GM18861 (cell line): Measurements from ENCODE around the gene TEC.
A peak's percentile ranks its signal among the peaks of the same experiment; 100 is the strongest.
"Not testable (repeated sequence)": the region's sequence is repeated elsewhere in the genome, so short reads cannot be mapped to it uniquely, and the experiment has no call there.

Experiments used
- ATAC-seq: cut with Tn5 transposase; IDR thresholded peaks from one replicate; pipeline ENCODE4 v1.9.1; 2021; ENCODE audit not compliant: unreplicated experiment

TEC gene

GRCh38 chr4:48197643-48198237 is 71.9 kb downstream of the TEC start:
- no peak for ATAC-seq

- peak; percentile 52 for ATAC-seq
These were observed 72.7 kb downstream of the TEC start for GRCh38 chr4:48196758-48197504.

- ATAC-seq: no peak
These were observed 73.8 kb downstream of the TEC start for GRCh38 chr4:48195853-48196252.

- no peak for ATAC-seq
These were observed 74.3 kb downstream of the TEC start for GRCh38 chr4:48195374-48195773.

GRCh38 chr4:48194971-48195370 is 74.7 kb downstream of the TEC start:
- ATAC-seq: no peak

DNA sequence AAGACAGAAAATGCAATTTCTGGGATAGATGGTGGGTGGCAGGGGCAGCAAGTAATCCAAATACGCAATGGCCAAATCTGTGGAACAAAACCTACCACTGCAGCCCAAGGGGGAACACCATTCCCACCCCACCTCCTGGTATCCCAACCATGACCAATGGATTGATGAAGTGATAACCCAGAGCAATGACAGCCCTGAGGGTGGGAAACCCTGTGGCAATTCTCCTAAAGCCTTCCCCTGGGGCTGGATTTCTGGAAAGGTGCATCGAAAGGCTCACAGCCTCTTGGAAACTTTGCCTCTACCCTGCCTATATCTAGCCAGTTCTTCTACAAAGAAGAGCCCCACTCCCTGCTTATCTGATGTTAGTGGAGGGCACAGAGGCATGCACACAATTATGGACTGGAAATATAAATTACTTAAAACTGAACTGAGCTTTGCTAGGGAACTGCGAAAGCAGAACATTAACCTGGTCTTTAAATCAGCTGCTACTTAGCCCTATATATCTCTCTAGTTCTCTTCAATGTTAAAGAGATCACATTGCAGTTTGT is 75.6 kb downstream of the TEC start:
- no peak for ATAC-seq

- peak; percentile 22 for ATAC-seq
These were observed 76.4 kb downstream of the TEC start for GRCh38 chr4:48193096-48193836.

DNA sequence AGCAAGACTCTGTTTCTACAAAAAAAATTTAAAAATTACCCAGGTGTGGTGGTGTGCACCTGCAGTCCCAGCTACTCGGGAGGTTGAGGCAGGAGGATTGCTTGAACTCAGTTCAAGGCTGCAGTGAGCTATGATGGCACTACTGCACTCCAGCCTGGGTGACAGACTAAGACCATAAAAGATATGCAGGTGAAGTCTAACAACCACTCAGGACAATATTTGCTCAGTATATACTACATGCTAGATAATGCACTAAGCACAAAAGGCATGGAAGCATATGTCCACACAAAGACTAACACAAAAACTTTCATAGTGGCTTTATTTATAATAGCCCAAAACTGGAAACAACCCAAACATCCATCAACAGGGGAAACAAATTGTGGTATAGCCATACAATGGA is 77.9 kb downstream of the TEC start:
- no peak for ATAC-seq

DNA sequence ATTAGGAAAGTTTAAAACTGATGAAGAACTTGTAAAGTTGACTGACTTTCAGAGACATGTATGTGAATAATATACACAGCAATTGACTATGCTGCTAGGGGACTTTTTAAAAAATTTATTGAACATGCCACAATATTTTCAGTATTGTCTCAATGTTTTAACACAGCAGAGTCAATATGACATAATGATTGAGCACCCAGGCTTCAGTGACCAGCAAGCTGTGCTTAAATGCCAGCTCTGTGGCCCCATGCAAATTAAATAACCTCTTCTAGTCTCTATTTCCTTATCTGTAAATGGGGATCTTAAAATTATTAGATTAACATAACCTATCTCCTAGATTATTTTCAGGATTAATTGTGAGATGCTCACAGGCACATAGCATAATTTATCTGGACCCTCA is 78.8 kb downstream of the TEC start:
- ATAC-seq: peak; percentile 56

DNA sequence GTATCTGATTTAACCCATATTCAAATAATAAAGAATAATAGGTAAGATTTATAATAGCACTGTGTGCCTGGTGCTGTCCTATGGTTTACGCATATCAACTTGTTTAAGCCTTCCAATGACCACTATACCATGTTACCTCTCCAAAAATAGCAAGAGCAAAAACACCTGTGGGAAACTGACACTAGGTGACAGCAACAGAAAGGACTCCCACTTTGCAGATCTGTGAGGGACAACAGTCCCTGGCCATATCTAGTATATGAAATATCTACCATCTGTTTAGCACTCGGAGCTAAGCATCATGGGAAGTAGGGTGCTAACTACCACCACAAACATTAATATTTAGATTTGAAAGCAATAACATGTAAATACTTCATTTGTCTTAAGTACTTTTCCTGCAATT is 79.9 kb downstream of the TEC start:
- no peak for ATAC-seq

DNA sequence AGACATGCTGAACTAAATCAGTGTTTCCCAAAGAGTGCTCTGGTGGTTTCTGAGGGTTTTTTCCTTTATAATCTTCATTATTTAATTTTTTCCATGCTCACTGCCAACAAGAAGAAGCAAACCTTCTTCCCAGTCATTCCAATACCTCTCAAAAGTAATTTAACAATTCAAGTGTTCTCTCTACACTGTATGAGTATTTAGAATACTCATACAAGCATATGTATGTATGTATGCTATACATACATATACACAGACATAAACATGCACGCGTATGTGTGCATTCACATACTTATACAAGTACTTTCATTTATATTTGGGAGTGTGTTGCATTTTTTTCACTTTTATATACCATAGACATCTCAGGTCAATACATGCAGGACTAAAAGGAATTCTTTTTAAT is 81.2 kb downstream of the TEC start:
- ATAC-seq: no peak

- ATAC-seq: no peak
These were observed 81.8 kb downstream of the TEC start for GRCh38 chr4:48187813-48188212.

GRCh38 chr4:48187066-48187465 is 82.6 kb downstream of the TEC start:
- not testable (repeated sequence) for ATAC-seq

- not testable (repeated sequence) for ATAC-seq
These were observed 83.2 kb downstream of the TEC start for GRCh38 chr4:48186394-48186793.

- no peak for ATAC-seq
These were observed 84.8 kb downstream of the TEC start for GRCh38 chr4:48184882-48185281.

DNA sequence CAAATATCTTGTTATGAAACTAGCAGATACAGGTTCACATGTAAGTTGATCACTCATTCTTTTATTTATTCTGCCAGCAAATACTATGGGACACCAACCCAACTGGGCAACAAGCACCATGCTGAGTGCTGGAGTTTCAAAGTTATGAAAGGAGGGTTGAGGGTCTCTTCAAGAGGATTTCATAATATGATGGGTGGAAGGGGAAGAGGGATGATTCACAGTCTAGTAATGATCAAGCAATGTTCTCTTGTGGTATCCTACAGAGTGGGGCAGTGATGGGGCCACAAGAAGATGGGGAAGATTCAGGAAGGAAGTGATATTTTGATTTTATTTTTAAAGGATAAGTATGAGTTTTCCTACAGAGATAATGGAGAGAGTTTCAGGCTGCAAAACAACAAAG is 89.4 kb downstream of the TEC start:
- ATAC-seq: no peak

GRCh38 chr4:48178931-48179330 is 90.7 kb downstream of the TEC start:
- ATAC-seq: no peak

GRCh38 chr4:48175806-48176205 is 93.8 kb downstream of the TEC start:
- ATAC-seq: no peak

DNA sequence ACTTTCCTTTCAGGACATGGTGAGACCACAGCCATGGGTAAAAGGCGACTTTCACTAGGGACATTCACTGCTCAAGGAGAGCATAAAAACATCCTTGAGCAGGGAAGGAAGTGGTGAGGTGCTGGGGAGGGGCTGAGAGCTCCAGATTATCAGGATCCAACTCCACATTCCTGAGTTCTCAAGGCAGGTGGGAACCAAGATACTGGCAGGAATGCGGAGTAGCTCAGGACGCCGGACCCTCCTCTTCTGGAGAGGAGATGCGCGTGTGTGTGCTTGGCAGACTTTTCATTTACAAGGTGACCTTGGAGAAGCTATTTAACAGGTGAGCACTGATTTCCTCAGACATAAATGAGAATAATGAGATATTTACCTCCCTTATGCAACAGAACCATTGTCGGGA is 94.3 kb downstream of the TEC start:
- no peak for ATAC-seq

DNA sequence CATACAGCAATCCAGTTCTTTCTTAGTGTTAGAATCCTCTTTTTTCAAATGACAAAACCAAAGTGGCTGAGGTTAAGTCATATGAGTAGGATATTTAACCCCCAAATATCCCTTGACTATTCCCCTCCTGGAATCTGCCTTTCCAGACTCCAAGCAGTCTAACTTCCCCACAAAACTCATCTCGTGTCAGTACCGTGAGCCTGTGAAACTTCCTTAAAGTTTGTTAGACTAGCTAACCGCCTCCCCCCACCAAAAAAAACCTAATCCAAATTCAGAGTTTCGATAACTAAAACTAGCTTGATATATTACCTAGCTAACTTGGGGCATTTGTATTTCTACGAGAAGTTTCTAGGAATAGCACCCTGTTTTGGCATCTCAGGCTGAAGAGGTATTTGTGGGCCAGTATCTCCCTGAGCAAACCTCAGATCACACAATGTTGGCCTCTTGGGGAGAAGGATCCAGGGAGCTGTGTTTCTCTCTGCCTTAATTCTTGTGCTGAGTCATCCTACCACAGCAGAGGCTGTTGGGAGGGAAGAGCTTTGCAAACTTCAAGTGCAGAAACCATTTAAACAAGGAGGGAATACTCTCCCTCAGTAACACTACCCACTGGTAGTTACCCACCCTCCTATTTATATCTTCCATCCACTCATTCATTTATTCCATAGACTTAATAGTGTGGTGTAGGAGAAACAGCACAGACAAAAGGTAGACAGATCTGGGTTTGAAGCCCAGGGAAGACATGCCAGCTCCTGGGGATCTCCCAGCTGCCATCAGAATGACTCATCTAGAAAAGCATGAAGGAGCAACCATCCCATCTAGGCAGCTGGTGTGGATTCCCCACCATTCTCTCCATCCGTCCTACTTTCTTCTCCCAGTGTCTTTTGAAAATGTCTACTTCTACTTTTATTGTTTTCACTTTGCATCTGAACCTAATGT is 96.3 kb downstream of the TEC start:
- ATAC-seq: peak; percentile 66

GRCh38 chr4:48172651-48173050 is 97.0 kb downstream of the TEC start:
- no peak for ATAC-seq
